Measurements from ENCODE around the gene SH2D4B.

The SH2D4B gene

GRCh38 chr10:80537736-80538480 is at the start of gene SH2D4B:
TSS of gene SH2D4B (plus strand) at chr10:80537902. CDS start at chr10:80538332, 430 bp downstream.
- DNase-seq = no peak

GRCh38 chr10:80488539-80489066 is 49.1 kb upstream of the SH2D4B start:
- no peak for DNase-seq

- DNase-seq = no peak
Observed at GRCh38 chr10:80489371-80490112, 48.2 kb upstream of the SH2D4B start.

- no peak for DNase-seq
Observed at GRCh38 chr10:80491251-80492102, 46.2 kb upstream of the SH2D4B start.

GRCh38 chr10:80492848-80493521 is 44.7 kb upstream of the SH2D4B start:
- DNase-seq = no peak

- no peak for DNase-seq
Observed at GRCh38 chr10:80493522-80494051, 44.1 kb upstream of the SH2D4B start.

- no peak for DNase-seq
Observed at GRCh38 chr10:80496555-80497172, 41.0 kb upstream of the SH2D4B start.

GRCh38 chr10:80497187-80498077 is 40.3 kb upstream of the SH2D4B start:
- DNase-seq = no peak

GRCh38 chr10:80498078-80498832 is 39.4 kb upstream of the SH2D4B start:
- no peak for DNase-seq

GRCh38 chr10:80498833-80499741 is 38.6 kb upstream of the SH2D4B start:
- no peak for DNase-seq

- no peak for DNase-seq
Observed at GRCh38 chr10:80500572-80501380, 36.9 kb upstream of the SH2D4B start.

GRCh38 chr10:80501381-80501912 is 36.3 kb upstream of the SH2D4B start:
- DNase-seq = no peak

- no peak for DNase-seq
Observed at GRCh38 chr10:80501913-80502521, 35.7 kb upstream of the SH2D4B start.

- DNase-seq = no peak
Observed at GRCh38 chr10:80502621-80503583, 34.8 kb upstream of the SH2D4B start.

- DNase-seq = no peak
Observed at GRCh38 chr10:80503584-80504157, 34.0 kb upstream of the SH2D4B start.
